ENCODE measurements around the gene DDX10. TPM values are rescaled to one million over a fixed set of nuclear protein-coding genes. Genes with fewer than 3 reads are reported as not detected.

DDX10 gene
- total and polyA plus RNA-seq, 2 of the 8 experiments (the other 6 are each of a cell fraction or from before 2014, with no cell fraction given) = 49.2 to 52.2 TPM

- no peak for TF ChIP-seq SUZ12 (IDR thresholded peaks at IDR 0.05; ENCODE audit: low read length)
- TF ChIP-seq BCL11A (IDR thresholded peaks at IDR 0.05; ENCODE audit: low read depth in 2 of 2, low read length in 2 of 2) = no peak
- no peak for TF ChIP-seq HDAC6 (IDR thresholded peaks at IDR 0.05; ENCODE audit: low read depth, low read length)
- TF ChIP-seq POU5F1 (IDR thresholded peaks at IDR 0.05; ENCODE audit: low read depth, low read length) = no peak
Measured at GRCh38 chr11:108680271-108680670, 15.4 kb downstream of the DDX10 start (continued).

Measured in H1 (cell line).